DOHH2 (cell line): Measurements from ENCODE around the gene ATXN7L1.

Experiments used
- H3F3A ChIP-seq: fragments of 200-600 bp; sonication (generic), shearing (Covaris generic); 2 replicates; pipeline ENCODE4 v1.6.0; 2016; ENCODE audit warnings: antibody characterized with exemption, mild to moderate bottlenecking; ENCODE audit not compliant: control insufficient read depth, insufficient read depth
- H3K27ac ChIP-seq: fragments of 200-600 bp; sonication (generic); 2 replicates; pipeline ENCODE4 v1.5.1; 2014; ENCODE audit warnings: low read depth, mild to moderate bottlenecking, low read length, moderate library complexity
- H3K27me3 ChIP-seq: fragments of 200-600 bp; sonication (generic); 2 replicates; pipeline ENCODE4 v1.6.1; 2014; ENCODE audit warnings: mild to moderate bottlenecking, low read length, mixed read lengths; ENCODE audit not compliant: control insufficient read depth
- H3K36me3 ChIP-seq: fragments of 200-600 bp; sonication (generic); 2 replicates; pipeline ENCODE4 v1.6.1; 2014; ENCODE audit warnings: mild to moderate bottlenecking, low read length, moderate library complexity, mixed read lengths; ENCODE audit not compliant: control insufficient read depth
- H3K4me1 ChIP-seq: fragments of 200-600 bp; sonication (generic); 2 replicates; pipeline ENCODE4 v1.6.1; 2014; ENCODE audit warnings: mild to moderate bottlenecking, low read length, mixed read lengths; ENCODE audit not compliant: control insufficient read depth
- H3K4me2 ChIP-seq: fragments of 200-600 bp; sonication (generic); 2 replicates; pipeline ENCODE4 v1.6.0; 2014; ENCODE audit warnings: mild to moderate bottlenecking, low read length, moderate library complexity
- H3K4me3 ChIP-seq: fragments of 200-600 bp; sonication (generic); 2 replicates; pipeline ENCODE4 v1.5.1; 2014; ENCODE audit warnings: mild to moderate bottlenecking, low read length, mixed read lengths
- H3K79me2 ChIP-seq: fragments of 200-600 bp; sonication (generic); 2 replicates; pipeline ENCODE4 v1.6.1; 2014; ENCODE audit warnings: mild to moderate bottlenecking, low read length, mixed read lengths; ENCODE audit not compliant: control insufficient read depth
- H3K9me2 ChIP-seq: fragments of 200-600 bp; sonication (generic); replicated peaks from 2 replicates; pipeline ENCODE4 v1.6.1; 2014; ENCODE audit warnings: mild to moderate bottlenecking, low read length, mixed read lengths; ENCODE audit not compliant: control insufficient read depth
- H3K9me3 ChIP-seq: fragments of 200-600 bp; sonication (generic); 2 replicates; pipeline ENCODE4 v1.6.1; 2014; ENCODE audit warnings: antibody characterized with exemption, low read length, mixed read lengths; ENCODE audit not compliant: control insufficient read depth, insufficient read depth
- H4K20me1 ChIP-seq: fragments of 200-600 bp; sonication (generic); 2 replicates; pipeline ENCODE4 v1.6.0; 2014; ENCODE audit warnings: low read depth, mild to moderate bottlenecking, antibody characterized with exemption, low read length, moderate library complexity; ENCODE audit not compliant: control insufficient read depth, insufficient read depth
- CTCF ChIP-seq: fragments of 200-600 bp; sonication (generic); IDR thresholded peaks from one replicate; pipeline ENCODE4 v1.5.1; 2014; ENCODE audit warnings: antibody characterized with exemption, mild to moderate bottlenecking, low read depth, low read length; ENCODE audit not compliant: poor library complexity, severe bottlenecking
- EZH2phosphoT487 ChIP-seq: fragments of 200-600 bp; sonication (generic); IDR thresholded peaks from 2 replicates; pipeline ENCODE4 v1.6.1; 2017; ENCODE audit warnings: borderline replicate concordance, mild to moderate bottlenecking, antibody characterized with exemption, low read length, moderate library complexity, mixed read lengths

Gene ATXN7L1

GRCh38 chr7:105820363-105821066 is 55.9 kb downstream of the ATXN7L1 start:
- Histone ChIP-seq H3K79me2 (no peaks in the 10 kb centered on the region), H3K4me2 (no peak overlapping the region), H3K27ac (no peak overlapping the region), H3K27me3 (peaks cover 12% of the 10 kb centered on the region; the same call in 1 of the 2 replicates), H3F3A (no peaks in the 10 kb centered on the region), H3K4me1 (no peaks in the 10 kb centered on the region), H3K4me3 (no peak overlapping the region), H3K9me2 (no peaks in the 10 kb centered on the region), H3K9me3 (no peaks in the 10 kb centered on the region), H3K36me3 (no peaks in the 10 kb centered on the region), H4K20me1 (no peaks in the 10 kb centered on the region)
- TF ChIP-seq EZH2phosphoT487 (no peak), CTCF (no peak)

- no peaks in the 10 kb centered on the region for H3K36me3 ChIP-seq
- no peaks in the 10 kb centered on the region for H3K79me2 ChIP-seq
- H3K4me1 ChIP-seq = no peaks in the 10 kb centered on the region
- no peaks in the 10 kb centered on the region for H3K9me2 ChIP-seq
- no peaks in the 10 kb centered on the region for H3F3A ChIP-seq
- no peak for TF ChIP-seq CTCF
- no peak for TF ChIP-seq EZH2phosphoT487
- H3K4me2 ChIP-seq = no peak overlapping the region
- H3K27ac ChIP-seq = no peak overlapping the region
- no peaks in the 10 kb centered on the region for H3K9me3 ChIP-seq
- no peak overlapping the region for H3K4me3 ChIP-seq
- no peaks in the 10 kb centered on the region for H4K20me1 ChIP-seq
- H3K27me3 ChIP-seq = peaks cover 14% of the 10 kb centered on the region
Observed at GRCh38 chr7:105819559-105819958, 56.8 kb downstream of the ATXN7L1 start.

GRCh38 chr7:105816954-105817615 is 59.3 kb downstream of the ATXN7L1 start:
- Histone ChIP-seq H3K79me2 (no peaks in the 10 kb centered on the region), H3K27me3 (peaks cover 13% of the 10 kb centered on the region), H3K36me3 (no peaks in the 10 kb centered on the region), H3K9me2 (no peaks in the 10 kb centered on the region), H3K9me3 (no peaks in the 10 kb centered on the region), H3K4me2 (no peak overlapping the region), H3F3A (no peaks in the 10 kb centered on the region), H3K4me3 (no peak overlapping the region), H3K4me1 (no peaks in the 10 kb centered on the region), H3K27ac (no peak overlapping the region), H4K20me1 (no peaks in the 10 kb centered on the region)
- TF ChIP-seq EZH2phosphoT487 (no peak), CTCF (no peak)
